ENCODE results near the gene ARIH2.

DNA sequence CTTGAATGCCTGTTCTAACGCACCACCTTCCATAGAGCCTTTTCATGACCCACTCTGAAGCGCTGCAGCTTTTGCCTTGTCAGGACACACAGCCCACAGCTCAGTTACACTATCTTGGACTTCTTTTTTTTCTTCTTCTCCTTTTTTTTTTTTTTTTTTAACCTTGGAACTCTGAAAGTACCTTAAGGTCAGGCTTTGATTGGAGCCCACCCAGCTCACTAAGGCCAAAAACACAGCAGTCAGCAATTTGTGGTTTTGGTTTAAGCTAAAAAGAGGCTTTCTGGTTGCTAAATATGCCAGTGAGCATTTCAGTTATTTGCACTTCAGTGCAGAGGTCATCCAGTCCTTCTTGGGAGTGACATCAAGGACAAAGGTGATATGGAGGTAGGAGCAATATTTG is 21.7 kb upstream of the ARIH2 start:
- no peak for TF ChIP-seq CTCF (IDR thresholded peaks at IDR 0.05; ENCODE audit: low read depth, low read length)
- TF ChIP-seq EZH2phosphoT487 (IDR thresholded peaks at IDR 0.05; ENCODE audit: low read depth): no peak
